B cell (primary cell): ENCODE data around the gene HMGN4.

Experiments used
- CTCF ChIP-seq: fragments of 200-600 bp; IDR thresholded peaks from one replicate; pipeline ENCODE4 v1.8.0; 2022; ENCODE audit warnings: antibody characterized with exemption, mild to moderate bottlenecking
- EZH2 ChIP-seq: IDR thresholded peaks from 2 replicates; pipeline ENCODE4 v1.6.1; 2012; ENCODE audit warnings: borderline replicate concordance, low read depth, mild to moderate bottlenecking, moderate library complexity, low read length; ENCODE audit not compliant: insufficient read depth, poor library complexity, severe bottlenecking

GRCh38 chr6:26561533-26562466 lies 23.6 kb downstream of the HMGN4 start:
- TF ChIP-seq CTCF (no peak), EZH2 (no peak)
